Lower leg skin (tissue), 4 donors: ENCODE results near the gene TNNI3. TPM values are rescaled to one million over a fixed set of nuclear protein-coding genes. Genes with fewer than 3 reads are reported as not detected.

Experiments used
- DNase-seq, 2 donors: peaks; one replicate each; pipeline ENCODE4 v3.0.0-alpha.2; 2019; ENCODE audit warnings: low spot score in 2 of 2
- H3K4me3 ChIP-seq: fragments of 200-600 bp; sonication (generic); 2 replicates; pipeline ENCODE4 v1.5.1; 2017; ENCODE audit warnings: mild to moderate bottlenecking, low read depth; ENCODE audit not compliant: poor library complexity, severe bottlenecking
- CTCF ChIP-seq, 3 donors: fragments of 450-650 bp; IDR thresholded peaks; one replicate each; pipeline ENCODE4 v1.5.1; 2016; ENCODE audit warnings: antibody characterized with exemption in 3 of 3, mild to moderate bottlenecking in 3 of 3, moderate library complexity in 2 of 3
- POLR2A ChIP-seq, 2 donors: fragments of 450-650 bp; IDR thresholded peaks; one replicate each; pipeline ENCODE4 v1.6.1; 2016 to 2017; ENCODE audit warnings: antibody characterized with exemption in 2 of 2, mild to moderate bottlenecking in 1 of 2, moderate library complexity in 1 of 2
- WGBS, 2 donors: methylation state at CpG; one replicate each; pipeline ENCODE4 v1.1.5; 2018; 5-methylcytosine and 5-hydroxymethylcytosine counted together
- intact Hi-C: fragments of 100-400 bp; cut with DNase I; formaldehyde crosslinking; loops from one replicate; pipeline ENCODE4 v1.15.0; 2023; ENCODE audit warnings: low total_unique reads
- total RNA-seq, 4 donors: library from RNA; depleted of rRNA; stranded (reverse); fragments of >200 nt; gene quantifications; one replicate each; pipeline ENCODE4 v1.1.0, GENCODE V29; 2016

Gene TNNI3
- total RNA-seq, 4 donors from 2014 or later, result 1.4 to 2.8 TPM; not detected in 2

GRCh38 chr19:55141696-55142095 lies 15.8 kb downstream of the TNNI3 start:
- no peak overlapping the region for H3K4me3 ChIP-seq
- DNase-seq, result no peak
- TF ChIP-seq CTCF (IDR thresholded peaks at IDR 0.05) (no peak), POLR2A (IDR thresholded peaks at IDR 0.05) (no peak)
- WGBS, 2 donors, result 20 to 39% methylated on average over 18 to 20 of the region's 21 CpGs
- intact Hi-C loops, result loop anchor here (10.0 kb wide), 1 partner anchor 353 kb away; no protein-coding TSS in a partner anchor

GRCh38 chr19:55137915-55138314 lies 19.6 kb downstream of the TNNI3 start:
- H3K4me3 ChIP-seq, result no peak overlapping the region
- TF ChIP-seq CTCF (IDR thresholded peaks at IDR 0.05) (no peak), POLR2A (IDR thresholded peaks at IDR 0.05) (no peak)
- WGBS, 2 donors, result 59 to 75% methylated on average over 9 of the region's 9 CpGs
- intact Hi-C loops, result no loop called here
- DNase-seq, result no peak

GRCh38 chr19:55136399-55137102 lies 21.0 kb downstream of the TNNI3 start:
- intact Hi-C loops, result no loop called here
- no peak for DNase-seq
- TF ChIP-seq POLR2A (IDR thresholded peaks at IDR 0.05), result no peak
- TF ChIP-seq CTCF (IDR thresholded peaks at IDR 0.05), result no peak
- 75 to 84% methylated on average over 17 of the region's 17 CpGs for WGBS, 2 donors
- H3K4me3 ChIP-seq, result no peak overlapping the region

- 27 to 63% methylated on average over 1 to 3 of the region's 3 CpGs for WGBS, 2 donors
- intact Hi-C loops, result no loop called here
- no peak overlapping the region for H3K4me3 ChIP-seq
- no peak for DNase-seq
- TF ChIP-seq CTCF (IDR thresholded peaks at IDR 0.05), result no peak
- TF ChIP-seq POLR2A (IDR thresholded peaks at IDR 0.05), result no peak
Observed at GRCh38 chr19:55134736-55135135, 22.8 kb downstream of the TNNI3 start.

- DNase-seq, result no peak
- TF ChIP-seq POLR2A (IDR thresholded peaks at IDR 0.05), result no peak
- TF ChIP-seq CTCF (IDR thresholded peaks at IDR 0.05), result no peak
- intact Hi-C loops, result no loop called here
- H3K4me3 ChIP-seq, result no peak overlapping the region
- WGBS, 2 donors, result 68 to 73% methylated on average over 25 of the region's 25 CpGs
Observed at GRCh38 chr19:55133639-55134444, 23.7 kb downstream of the TNNI3 start.
